Fibroblast of skin of right quadriceps (primary cell): ENCODE data around the gene ZNF451.

ENCODE experiments used
- DNase-seq: peaks from one replicate; pipeline ENCODE4 v3.0.0-alpha.2; 2013

Gene ZNF451

DNA sequence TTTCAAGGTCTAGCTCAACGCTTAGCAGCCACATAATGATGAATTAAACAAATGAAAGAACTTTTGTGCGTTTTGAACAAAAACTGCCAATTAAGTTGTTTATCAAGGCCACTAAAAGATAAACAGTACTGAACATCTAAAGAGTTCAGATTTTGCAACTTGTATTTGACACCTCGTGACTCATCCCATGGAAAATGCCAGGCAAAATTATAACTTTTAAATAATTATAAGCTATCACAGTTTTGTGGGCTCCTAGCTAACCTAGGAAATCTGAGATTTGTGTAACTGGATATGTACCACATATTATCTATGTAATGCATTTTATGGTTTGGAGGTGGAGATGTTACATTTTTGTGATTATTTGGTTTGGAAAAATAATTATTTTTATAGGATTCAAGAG is 72.5 kb downstream of the ZNF451 start:
- peak; percentile 34 for DNase-seq

- no peak for DNase-seq
These were observed 74.0 kb downstream of the ZNF451 start for GRCh38 chr6:57163956-57164355.

GRCh38 chr6:57165080-57165479 is 75.1 kb downstream of the ZNF451 start:
- no peak for DNase-seq

DNA sequence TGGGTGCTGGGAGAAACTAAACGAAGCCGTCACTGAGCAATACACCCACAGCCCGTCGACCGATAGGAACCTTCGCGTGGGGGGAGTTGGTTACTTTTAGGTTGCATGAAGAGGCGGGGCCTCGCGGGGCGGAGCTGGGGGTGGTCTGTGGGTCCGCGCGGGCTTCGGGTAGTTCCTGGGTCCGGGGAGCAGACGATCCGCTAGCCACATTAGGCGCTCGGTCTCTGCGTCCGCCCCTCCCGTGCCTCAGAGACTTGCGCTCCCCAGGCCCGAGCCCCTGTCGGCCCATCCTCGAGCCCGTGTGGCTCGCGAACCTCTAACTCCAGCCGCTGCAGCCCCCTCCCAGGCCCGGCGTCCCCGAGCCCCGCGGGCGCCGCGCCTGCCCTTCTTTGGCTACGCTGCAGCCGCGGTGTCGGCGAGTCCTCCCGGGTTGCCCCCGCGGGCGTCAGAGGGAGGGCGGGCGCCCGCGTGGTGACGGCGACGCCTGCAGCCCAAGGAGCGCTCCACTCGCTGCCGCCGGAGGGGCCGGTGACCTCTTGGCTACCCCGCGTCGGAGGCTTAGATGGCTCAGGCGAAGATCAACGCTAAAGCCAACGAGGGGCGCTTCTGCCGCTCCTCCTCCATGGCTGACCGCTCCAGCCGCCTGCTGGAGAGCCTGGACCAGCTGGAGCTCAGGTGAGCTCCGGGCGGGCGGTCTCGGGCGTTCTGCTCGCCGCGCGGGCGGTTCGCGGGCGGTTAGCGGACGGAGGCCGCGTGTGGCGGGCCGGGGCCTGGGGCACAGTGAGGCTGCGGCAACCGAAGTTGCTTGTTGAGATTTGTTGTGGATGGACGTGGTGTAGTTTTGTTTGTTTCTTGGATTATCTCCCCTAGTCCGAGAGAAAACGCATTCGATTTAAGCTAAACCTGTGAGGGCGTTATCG is 82.4 kb downstream of the ZNF451 start, which contains the start of gene BAG2:
BAG2 (plus strand) TSS at position 191 of the 920 bp plus-strand sequence; CDS start at position 563, 372 bp downstream.
- DNase-seq, result peak; percentile 89

GRCh38 chr6:57173056-57173885 is 83.3 kb downstream of the ZNF451 start:
- peak; percentile 19 for DNase-seq

DNA sequence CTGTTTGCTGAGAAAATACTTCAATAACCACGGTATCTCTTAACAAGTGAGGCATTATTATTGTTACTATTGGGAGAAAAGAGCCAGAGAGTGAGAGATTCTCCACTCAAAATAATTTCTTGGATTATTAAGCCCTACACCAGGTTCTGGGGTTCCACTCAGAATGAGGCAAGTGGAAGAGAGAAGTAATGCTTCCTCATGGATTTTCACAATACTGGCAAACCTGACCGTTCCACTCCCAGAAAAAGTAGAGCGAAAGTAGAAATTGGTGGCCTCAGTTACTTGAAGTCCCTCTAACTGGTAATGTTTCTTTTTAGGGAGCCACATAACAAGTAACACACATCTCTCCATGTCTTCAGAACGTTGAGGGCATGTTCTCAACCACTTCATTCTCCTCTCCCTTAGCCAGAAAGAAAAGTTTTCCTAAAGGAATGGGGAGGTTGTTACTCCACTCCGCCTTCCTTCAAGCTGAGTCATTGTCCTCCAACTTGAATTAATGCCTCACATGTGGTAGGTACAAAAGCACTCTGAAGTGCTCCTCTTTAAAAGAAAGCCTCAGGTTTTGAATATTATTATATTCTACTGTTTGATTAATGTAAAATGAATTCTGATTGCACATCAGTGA is 84.0 kb downstream of the ZNF451 start:
- DNase-seq, result peak; percentile 83

DNA sequence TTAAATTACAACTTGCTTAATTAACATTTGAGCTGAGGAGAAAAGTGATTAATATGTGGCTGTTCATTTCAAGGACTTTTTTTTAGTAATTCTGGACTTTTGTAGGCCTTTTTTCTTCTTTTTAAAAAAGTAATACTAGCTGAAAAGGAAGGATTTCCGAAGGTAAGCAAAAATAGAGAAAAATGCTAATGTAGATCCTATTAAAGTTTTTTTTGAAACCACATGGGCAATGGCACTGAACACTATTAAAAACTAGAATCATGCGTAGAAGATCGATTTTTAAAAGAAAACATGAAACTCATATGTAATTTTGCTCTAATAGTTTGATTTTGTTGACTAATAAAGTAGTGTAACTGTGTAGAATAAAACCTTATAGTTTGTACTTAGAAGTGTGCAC is 84.5 kb downstream of the ZNF451 start:
- no peak for DNase-seq

DNA sequence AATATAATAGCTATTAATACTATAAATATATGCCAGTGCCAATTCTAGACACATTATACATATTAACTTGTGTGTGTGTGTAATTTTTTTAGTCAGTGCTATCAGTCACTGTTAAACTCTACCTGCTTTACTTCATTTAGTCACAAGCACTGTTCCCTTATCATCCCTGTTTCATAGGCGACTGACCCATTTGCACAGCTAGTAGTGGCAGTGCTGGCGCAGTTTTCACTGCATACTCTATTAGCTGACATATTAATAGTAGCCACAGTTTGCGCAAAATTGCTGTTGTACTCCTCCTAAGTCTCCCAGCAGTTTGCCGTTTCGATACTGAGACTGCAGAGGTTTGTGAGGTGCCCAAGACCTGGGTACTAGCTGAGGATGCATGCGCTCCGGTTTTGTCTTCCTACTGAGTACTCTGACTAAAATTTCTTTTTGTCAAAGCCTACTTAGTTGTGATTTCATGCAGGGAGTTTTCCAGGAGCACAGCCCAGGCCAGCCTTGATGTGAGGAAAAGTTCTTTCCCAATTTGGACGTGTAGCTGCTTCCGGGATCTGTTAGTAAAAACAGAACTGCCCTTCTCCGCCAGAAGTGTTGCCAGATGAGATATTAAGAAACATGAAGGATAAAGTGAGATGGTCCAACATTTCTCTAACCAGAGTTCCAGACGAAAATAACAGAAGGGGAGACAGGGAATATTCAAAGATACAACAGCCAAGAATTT is 87.7 kb downstream of the ZNF451 start:
- DNase-seq, result no peak

DNA sequence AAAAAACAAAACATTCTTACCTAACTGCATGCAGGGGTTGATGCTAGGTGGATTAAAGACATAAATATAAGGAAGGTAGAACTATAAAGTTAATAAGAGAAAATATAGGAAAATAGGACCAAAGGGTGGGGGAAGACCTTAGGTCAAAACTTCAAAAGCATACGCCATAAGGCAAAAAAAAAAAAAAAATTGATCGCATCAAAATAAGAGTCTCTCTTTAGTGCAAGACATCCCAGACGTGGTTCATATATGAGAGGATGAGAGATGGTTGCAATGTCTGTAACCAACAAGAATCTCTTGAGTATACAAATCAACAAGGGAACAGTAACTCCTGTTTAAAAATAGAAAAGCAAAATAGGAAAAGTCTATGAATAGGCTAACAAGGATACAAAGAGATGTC is 90.6 kb downstream of the ZNF451 start:
- no peak for DNase-seq

GRCh38 chr6:57182017-57182432 is 92.0 kb downstream of the ZNF451 start:
- no peak for DNase-seq

DNA sequence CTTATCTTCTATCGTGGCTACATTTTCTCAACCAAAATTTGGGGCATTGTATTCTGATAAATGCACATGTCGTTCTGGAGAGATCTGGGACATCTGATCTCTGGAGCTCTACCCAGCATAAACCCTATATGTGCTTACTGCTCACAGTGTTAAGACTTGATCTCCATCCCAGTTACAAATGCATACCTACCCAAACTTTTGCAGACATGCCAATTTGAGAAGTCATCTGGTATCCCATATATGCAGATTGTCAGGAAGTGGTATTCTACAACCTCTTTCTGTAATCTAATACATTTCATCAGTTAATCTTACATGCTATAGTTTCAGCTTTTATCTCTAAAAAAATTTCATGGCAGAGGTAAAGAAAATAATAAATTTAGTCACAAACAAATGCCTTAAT is 93.3 kb downstream of the ZNF451 start:
- peak; percentile 48 for DNase-seq

GRCh38 chr6:57190140-57190539 is 100.2 kb downstream of the ZNF451 start:
- peak; percentile 60 for DNase-seq

GRCh38 chr6:57193177-57193576 is 103.2 kb downstream of the ZNF451 start:
- no peak for DNase-seq

DNA sequence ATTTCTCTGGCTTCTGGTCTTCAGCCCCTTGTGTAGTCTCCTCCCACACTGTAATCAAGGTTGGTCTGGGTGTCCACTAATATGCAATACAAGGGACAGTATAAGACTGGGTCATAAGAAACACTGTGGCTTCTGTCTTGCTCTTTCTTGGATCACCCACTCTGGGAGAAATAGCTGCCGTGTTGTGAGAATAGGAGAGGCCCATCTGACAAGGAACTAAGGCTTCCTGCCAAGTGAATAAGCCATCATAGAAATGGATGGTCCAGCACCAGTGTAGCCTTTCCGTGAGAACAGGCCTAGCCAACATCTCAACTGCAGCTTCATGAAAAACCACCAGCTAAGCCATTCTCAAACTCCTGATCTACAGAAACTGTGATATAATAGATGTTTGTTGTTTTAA is 105.5 kb downstream of the ZNF451 start:
- no peak for DNase-seq

- no peak for DNase-seq
These were observed 109.1 kb downstream of the ZNF451 start for GRCh38 chr6:57198926-57199636.

DNA sequence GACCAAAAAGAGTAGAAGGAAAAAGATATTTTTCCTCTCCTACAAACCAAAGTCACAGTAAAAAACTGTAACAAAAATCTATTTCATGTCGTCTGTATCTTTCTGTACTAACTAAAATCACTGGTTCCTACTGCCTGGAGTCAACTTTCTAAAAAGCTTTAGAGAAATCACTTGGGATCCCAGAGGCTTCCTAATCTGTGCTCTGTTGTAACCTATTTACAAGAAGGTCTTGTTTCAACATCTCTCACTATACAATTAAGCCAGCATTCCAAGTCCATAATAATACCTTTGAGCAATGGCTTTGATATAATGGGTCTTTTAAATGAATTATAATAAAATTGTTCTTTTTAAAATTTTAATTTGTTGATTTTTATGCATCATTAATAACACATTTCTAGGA is 111.7 kb downstream of the ZNF451 start:
- DNase-seq, result no peak

DNA sequence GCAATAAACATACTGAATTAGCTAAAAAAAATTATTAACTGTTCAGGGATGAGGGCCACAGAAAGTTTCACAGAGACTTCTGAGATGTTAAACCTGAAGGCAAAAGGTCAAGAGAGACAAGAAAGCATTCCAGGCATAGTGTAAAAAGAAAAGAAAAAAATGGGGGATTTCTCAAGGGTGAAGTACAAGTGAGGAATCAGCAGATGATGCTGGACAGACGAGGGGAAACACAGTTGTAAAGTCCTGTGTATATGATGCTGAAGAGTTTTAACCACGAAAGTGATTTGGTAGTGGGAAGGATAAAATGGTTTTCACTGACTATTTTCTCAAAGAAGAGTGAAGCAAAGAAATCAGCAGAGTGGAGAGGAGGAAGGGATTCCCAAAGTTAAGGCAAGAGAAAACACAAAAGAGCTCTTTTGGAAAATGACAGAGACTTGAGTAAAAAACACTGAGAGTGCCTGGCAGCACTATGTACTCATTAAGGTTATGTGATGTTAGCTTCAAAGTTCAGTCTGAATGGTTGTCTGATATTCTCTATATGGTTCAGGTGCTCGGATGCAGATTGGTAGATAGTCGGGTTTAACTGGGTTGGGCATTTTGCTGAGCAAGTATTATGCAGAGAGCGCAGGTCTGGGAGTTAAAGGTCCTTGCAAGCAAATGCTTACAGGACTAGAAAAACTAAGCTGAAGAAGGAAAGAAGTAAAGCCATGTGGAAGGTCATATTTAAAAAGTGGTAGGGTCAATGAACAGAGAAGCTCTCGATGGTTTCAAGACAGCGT is 115.8 kb downstream of the ZNF451 start:
- no peak for DNase-seq

- peak; percentile 44 for DNase-seq
These were observed 117.2 kb downstream of the ZNF451 start for GRCh38 chr6:57207141-57207540.

DNA sequence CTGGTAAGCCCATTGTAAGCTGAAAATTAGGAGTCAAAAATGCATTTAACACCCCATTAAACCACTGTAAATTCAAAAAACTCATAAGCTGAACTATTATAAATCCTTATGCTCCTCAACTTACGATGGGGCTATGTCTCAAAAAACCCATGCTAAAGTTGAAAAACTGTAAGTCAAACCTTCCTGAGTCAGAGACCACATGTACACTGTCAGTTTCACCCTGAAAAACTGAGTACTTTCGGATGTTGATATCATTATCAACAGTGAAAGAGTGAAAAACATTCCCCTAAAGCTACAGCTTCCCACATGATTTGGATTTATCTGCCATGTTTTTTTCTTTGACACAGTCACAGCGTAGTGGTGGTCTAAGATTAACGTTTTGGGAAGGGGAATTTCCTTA is 117.9 kb downstream of the ZNF451 start:
- no peak for DNase-seq

DNA sequence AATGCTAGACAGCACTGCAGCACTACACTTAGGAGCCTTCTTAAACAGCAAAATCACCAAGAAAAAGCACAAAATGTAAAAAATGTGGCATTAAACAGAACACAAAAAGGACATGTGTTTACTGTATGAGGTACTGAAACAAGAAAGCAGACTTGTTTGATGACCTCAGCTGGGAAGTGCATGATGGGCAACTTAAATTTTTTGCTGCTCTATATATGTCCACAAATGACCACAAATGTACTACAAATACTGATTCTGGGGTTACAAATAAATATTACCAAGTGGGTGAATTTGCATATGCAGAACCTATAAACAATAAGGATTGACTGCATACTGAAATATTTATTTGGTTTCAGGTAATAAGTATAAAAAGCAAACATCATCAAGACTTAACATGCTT is 119.0 kb downstream of the ZNF451 start:
- no peak for DNase-seq

- DNase-seq, result no peak
These were observed 120.1 kb downstream of the ZNF451 start for GRCh38 chr6:57210060-57210459.
